ENCODE data around the gene C2orf42. TPM values are rescaled to one million over a fixed set of nuclear protein-coding genes. Genes with fewer than 3 reads are reported as not detected.
A peak's percentile ranks its signal among the peaks of the same experiment; 100 is the strongest.

Gene C2orf42
- total and polyA plus RNA-seq, 2 of the 4 experiments (the other 2 are of a cell fraction), result 7.5 to 31.5 TPM

- TF ChIP-seq CTCF (conservative IDR thresholded peaks at IDR 0.05; ENCODE audit: low read depth, low read length) (peak; percentile 99), POLR2A (IDR thresholded peaks at IDR 0.05; ENCODE audit: low read depth, low read length) (peak; percentile 94), RFX5 (IDR thresholded peaks at IDR 0.05; ENCODE audit: low read depth, low read length) (0 out of 2 replicates have a peak, but pooled peaks have one; percentile 35), CHD1 (IDR thresholded peaks at IDR 0.05; ENCODE audit: low read depth, low read length) (peak; percentile 76; the same call in 1 of the 2 replicates)
These were observed 48.1 kb downstream of the C2orf42 start (continued) for GRCh38 chr2:70142590-70143313.
